SH-SY5Y (cell line): ENCODE data around the gene GALNT12.

Experiments used
- GATA2 ChIP-seq: IDR thresholded peaks from 2 replicates; pipeline ENCODE4 v1.6.1; 2011; ENCODE audit warnings: mild to moderate bottlenecking, low read depth, low read length
- GATA3 ChIP-seq: IDR thresholded peaks from 2 replicates; pipeline ENCODE4 v1.6.1; 2011; ENCODE audit warnings: low read depth, mild to moderate bottlenecking, low read length, moderate library complexity

GRCh38 chr9:98852961-98853360, 45.5 kb downstream of the GALNT12 start:
- TF ChIP-seq GATA2 (no peak), GATA3 (no peak)
